Suprapubic skin (tissue), 4 donors: Measurements from ENCODE around the gene PPA1. TPM values are rescaled to one million over a fixed set of nuclear protein-coding genes. Genes with fewer than 3 reads are reported as not detected.

Experiments
- DNase-seq, 2 donors: peaks; one replicate each; pipeline ENCODE4 v3.0.0-alpha.2; 2019; ENCODE audit warnings: low spot score in 2 of 2
- H3K27ac ChIP-seq: fragments of 200-600 bp; sonication (generic); one replicate; pipeline ENCODE4 v1.5.1; 2019
- H3K27me3 ChIP-seq: fragments of 200-600 bp; sonication (generic); one replicate; pipeline ENCODE4 v1.5.1; 2019
- H3K36me3 ChIP-seq: fragments of 200-600 bp; sonication (generic); one replicate; pipeline ENCODE4 v1.5.1; 2019
- H3K4me1 ChIP-seq: fragments of 200-600 bp; sonication (generic); one replicate; pipeline ENCODE4 v1.5.1; 2019
- H3K4me3 ChIP-seq: fragments of 200-600 bp; sonication (generic); one replicate; pipeline ENCODE4 v1.5.1; 2019; ENCODE audit warnings: mild to moderate bottlenecking
- H3K9me3 ChIP-seq: fragments of 200-600 bp; sonication (generic); one replicate; pipeline ENCODE4 v1.5.1; 2019
- CTCF ChIP-seq, 2 donors: fragments of 200-600 bp in 1 of 2; fragments of 450-650 bp in 1 of 2; sonication (generic) in 1 of 2; IDR thresholded peaks; one replicate each; pipeline ENCODE4 v1.5.1; 2016 to 2019; ENCODE audit warnings: antibody characterized with exemption in 2 of 2, mild to moderate bottlenecking in 1 of 2, moderate library complexity in 1 of 2
- EP300 ChIP-seq: sonication (generic); formaldehyde crosslinking; IDR thresholded peaks from one replicate; pipeline ENCODE4 v1.6.1; 2017; ENCODE audit warnings: antibody characterized with exemption
- POLR2A ChIP-seq, 2 donors: fragments of 450-650 bp; IDR thresholded peaks; one replicate each; pipeline ENCODE4 v1.6.1; 2017; ENCODE audit warnings: antibody characterized with exemption in 2 of 2, mild to moderate bottlenecking in 2 of 2, moderate library complexity in 2 of 2
- POLR2AphosphoS5 ChIP-seq, 3 donors: sonication (generic); formaldehyde crosslinking; IDR thresholded peaks; one replicate each; pipeline ENCODE4 v1.6.1; 2017; ENCODE audit warnings: antibody characterized with exemption in 3 of 3
- WGBS: methylation state at CpG from one replicate; pipeline ENCODE4 v1.1.5; 2018; 5-methylcytosine and 5-hydroxymethylcytosine counted together
- total RNA-seq, 4 donors: library from RNA; depleted of rRNA; stranded (reverse); fragments of >200 nt; gene quantifications; one replicate each; pipeline ENCODE4 v1.1.0, GENCODE V29; 2016

The PPA1 gene
- total RNA-seq, 4 donors from 2014 or later = 61.5 to 137 (median 118) TPM

DNA sequence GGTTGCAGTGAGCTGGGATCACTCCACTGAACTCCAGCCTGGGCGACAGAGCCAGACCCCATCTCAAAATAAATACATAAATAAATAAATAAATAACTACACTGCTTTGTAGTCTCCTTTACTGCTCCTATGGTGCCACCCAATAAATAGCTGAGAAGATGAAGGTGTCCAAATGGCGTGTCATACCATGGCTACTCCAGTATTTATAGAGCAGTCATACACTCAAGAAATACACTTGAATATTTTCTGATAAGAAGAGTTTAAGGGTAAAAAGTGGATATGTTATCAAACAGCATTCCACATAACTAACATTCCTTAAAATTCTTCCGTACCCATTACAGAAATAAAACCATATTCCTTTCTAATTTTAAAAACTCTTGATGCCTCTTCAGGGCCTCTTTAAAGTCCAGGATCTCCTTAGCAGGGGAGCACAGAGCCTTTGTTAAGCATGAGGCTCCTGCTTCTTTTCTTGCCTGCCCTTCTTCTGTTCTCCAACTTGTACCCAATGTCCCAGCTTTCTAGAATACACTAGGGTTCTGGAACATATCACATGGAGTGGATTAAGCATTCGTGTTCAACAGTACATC, 55.0 kb downstream of the PPA1 start:
- H3K9me3 ChIP-seq = no peaks in the 10 kb centered on the region
- no peak for DNase-seq
- peaks cover 10% of the 10 kb centered on the region for H3K4me1 ChIP-seq
- no peak overlapping the region for H3K4me3 ChIP-seq
- no peak overlapping the region for H3K27ac ChIP-seq
- no peaks in the 10 kb centered on the region for H3K36me3 ChIP-seq
- no peak for TF ChIP-seq POLR2AphosphoS5 (IDR thresholded peaks at IDR 0.05)
- TF ChIP-seq POLR2A (IDR thresholded peaks at IDR 0.05) = no peak
- no peak for TF ChIP-seq CTCF (IDR thresholded peaks at IDR 0.05)
- TF ChIP-seq EP300 = no peak
- 85% methylated on average over 4 of the region's 4 CpGs for WGBS
- no peaks in the 10 kb centered on the region for H3K27me3 ChIP-seq

DNA sequence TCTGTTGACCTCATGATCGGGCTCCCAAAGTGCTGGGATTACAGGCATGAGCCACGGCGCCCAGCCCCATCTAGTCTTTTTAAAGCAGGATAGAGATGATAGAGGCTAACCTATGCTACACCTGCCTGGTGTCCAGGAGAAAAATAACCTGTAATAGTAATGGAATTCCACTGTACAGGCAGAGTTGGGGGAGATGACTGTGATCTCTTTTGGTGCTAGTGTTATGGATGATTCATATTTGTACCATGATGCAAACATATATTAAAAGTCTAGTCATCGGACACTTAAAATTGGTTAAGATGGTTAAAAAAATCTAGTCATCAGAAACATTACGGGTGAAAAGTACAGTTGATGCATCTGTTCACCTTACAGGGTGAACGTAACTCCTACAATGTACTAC, 56.8 kb downstream of the PPA1 start:
- 90% methylated on average over 6 of the region's 6 CpGs for whole genome bisulfite sequencing
- TF ChIP-seq POLR2AphosphoS5 (IDR thresholded peaks at IDR 0.05) (no peak), CTCF (IDR thresholded peaks at IDR 0.05) (no peak), EP300 (no peak), POLR2A (IDR thresholded peaks at IDR 0.05) (no peak)
- Histone ChIP-seq H3K4me3 (no peak overlapping the region), H3K9me3 (no peaks in the 10 kb centered on the region), H3K27me3 (no peaks in the 10 kb centered on the region), H3K36me3 (no peaks in the 10 kb centered on the region), H3K4me1 (peaks cover 10% of the 10 kb centered on the region), H3K27ac (no peak overlapping the region)
- DNase-seq = no peak

- TF ChIP-seq POLR2AphosphoS5 (IDR thresholded peaks at IDR 0.05) = no peak
- TF ChIP-seq CTCF (IDR thresholded peaks at IDR 0.05) = no peak
- TF ChIP-seq EP300 = no peak
- no peak for TF ChIP-seq POLR2A (IDR thresholded peaks at IDR 0.05)
- WGBS = 93% methylated on average over 3 of the region's 3 CpGs
These were observed 57.7 kb downstream of the PPA1 start for GRCh38 chr10:70175516-70175915.

DNA sequence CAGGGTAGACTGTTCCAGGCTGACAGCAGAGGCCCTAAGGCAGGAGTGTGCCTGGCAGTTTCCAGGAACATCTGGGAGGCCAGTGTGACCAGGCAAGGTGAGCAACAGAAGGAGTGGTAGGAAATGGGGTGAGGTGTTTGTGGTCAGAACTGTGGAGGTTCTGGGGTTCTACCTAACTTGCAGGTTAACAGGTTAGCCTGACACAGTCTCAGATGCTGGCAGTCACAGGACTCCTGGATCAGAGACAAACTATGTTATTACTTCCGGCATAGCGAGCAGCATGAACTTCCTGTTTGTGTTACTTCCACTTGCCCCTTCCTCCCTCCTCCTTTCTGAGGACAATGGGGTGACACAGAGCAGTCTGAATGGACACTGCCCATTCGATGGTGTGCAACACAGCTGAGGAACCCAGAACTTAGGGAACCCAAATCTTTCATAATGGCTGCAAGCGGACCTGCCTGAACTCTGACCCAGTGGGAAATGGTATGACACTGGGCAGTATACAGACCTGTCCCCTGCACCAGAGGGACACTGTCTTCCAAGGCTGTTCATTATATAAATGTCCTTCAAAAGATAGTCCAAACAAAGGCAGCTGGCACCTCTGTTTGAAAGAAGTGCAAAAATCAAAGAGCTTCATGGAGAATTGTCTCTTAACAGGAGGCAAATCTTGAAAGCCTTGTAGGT, 59.0 kb downstream of the PPA1 start:
- 59% methylated on average over 4 of the region's 4 CpGs for WGBS
- Histone ChIP-seq H3K9me3 (no peaks in the 10 kb centered on the region), H3K27me3 (no peaks in the 10 kb centered on the region), H3K4me3 (no peak overlapping the region), H3K4me1 (peaks cover 17% of the 10 kb centered on the region), H3K36me3 (no peaks in the 10 kb centered on the region), H3K27ac (no peak overlapping the region)
- no peak for DNase-seq
- TF ChIP-seq EP300 = no peak
- TF ChIP-seq POLR2A (IDR thresholded peaks at IDR 0.05) = no peak
- TF ChIP-seq POLR2AphosphoS5 (IDR thresholded peaks at IDR 0.05) = no peak
- TF ChIP-seq CTCF (IDR thresholded peaks at IDR 0.05) = no peak

More at GRCh38 chr10:70175516-70175915, 57.7 kb downstream of the PPA1 start:
- Histone ChIP-seq H3K27me3 (no peaks in the 10 kb centered on the region), H3K4me3 (no peak overlapping the region), H3K27ac (no peak overlapping the region), H3K4me1 (peaks cover 13% of the 10 kb centered on the region), H3K9me3 (no peaks in the 10 kb centered on the region), H3K36me3 (no peaks in the 10 kb centered on the region)
- DNase-seq = no peak

- DNase-seq = no peak
- no peaks in the 10 kb centered on the region for H3K36me3 ChIP-seq
- TF ChIP-seq EP300 (no peak), CTCF (IDR thresholded peaks at IDR 0.05) (no peak), POLR2A (IDR thresholded peaks at IDR 0.05) (no peak), POLR2AphosphoS5 (IDR thresholded peaks at IDR 0.05) (no peak)
- H3K9me3 ChIP-seq = no peaks in the 10 kb centered on the region
- peak overlapping the region; percentile 89 for H3K27ac ChIP-seq
- WGBS = under 1% methylated on average over 31 of the region's 40 CpGs
- H3K4me1 ChIP-seq = peaks cover 39% of the 10 kb centered on the region
- H3K4me3 ChIP-seq = peak overlapping the region; percentile 97
- no peaks in the 10 kb centered on the region for H3K27me3 ChIP-seq
These were observed 63.4 kb downstream of the PPA1 start for GRCh38 chr10:70169649-70170364.
